GM12878 (cell line): Measurements from ENCODE around the gene CCDC117. TPM values are rescaled to one million over a fixed set of nuclear protein-coding genes. Genes with fewer than 3 reads are reported as not detected.
A peak's percentile ranks its signal among the peaks of the same experiment; 100 is the strongest.

ENCODE experiments used
- ATAC-seq: fragments of 200-7000 bp; cut with Tn5 transposase; 3 replicates; pipeline ENCODE4 v1.9.1; 2020; ENCODE audit warnings: mild to moderate bottlenecking, moderate library complexity
- BruUV-seq: library from RNA; stranded (reverse); fragments of 400-500 nt; replicated peaks from 2 replicates; lab custom pipeline; 2021; lab: Mats Ljungman, UMichigan
- CTCF ChIA-PET: fragments of 300-600 bp; sonication (Branson Sonifier 250); formaldehyde crosslinking; extraction: SDS; loops from one replicate; lab custom pipeline; 2021; ENCODE audit warnings: inconsistent platforms; lab: Yijun Ruan, JAX
- POLR2A ChIA-PET: fragments of 350-600 bp; formaldehyde crosslinking; extraction: SDS; loops from one replicate; lab custom pipeline; 2021; ENCODE audit warnings: inconsistent platforms; lab: Charles Lee
- RAD21 ChIA-PET: fragments of 300-600 bp; sonication (Branson Sonifier 250); formaldehyde crosslinking; loops from one replicate; lab custom pipeline; 2023; ENCODE audit warnings: antibody characterized with exemption; ENCODE audit not compliant: unreplicated experiment; lab: Charles Lee
- SMC1A ChIA-PET: fragments of 300-600 bp; sonication (Branson Sonifier 250); formaldehyde crosslinking; loops from one replicate; lab custom pipeline; 2023; ENCODE audit not compliant: unreplicated experiment, uncharacterized antibody; lab: Charles Lee
- DNase-seq: peaks from one replicate; pipeline ENCODE4 v3.0.0-alpha.2; 2011; ENCODE audit warnings: low read depth, low spot score
- FAIRE-seq: peaks from 3 replicates; lab custom pipeline; 2011; peaks lifted over from hg19 to GRCh38; lab: Jason Lieb, UNC
- H2AFZ ChIP-seq: 2 replicates; pipeline ENCODE4 v1.6.0; 2011; ENCODE audit warnings: low read depth, low read length, control low read depth; ENCODE audit not compliant: control insufficient read depth
- H3K27ac ChIP-seq: 2 replicates; pipeline ENCODE4 v1.5.1; 2011; ENCODE audit warnings: control low read depth; ENCODE audit not compliant: control insufficient read depth, insufficient read depth
- H3K27me3 ChIP-seq, 2 experiments: replicated peaks in 1 of 2; 2 replicates each; pipeline versions ENCODE4 v1.6.0 to v1.6.1; 2011; ENCODE audit warnings: low read length in 1 of 2; ENCODE audit not compliant: control insufficient read depth in 2 of 2, insufficient read depth in 2 of 2
- H3K36me3 ChIP-seq, 2 experiments: 2 replicates each; pipeline ENCODE4 v1.5.1; 2011; ENCODE audit warnings: low read length in 1 of 2; ENCODE audit not compliant: control insufficient read depth in 2 of 2, insufficient read depth in 2 of 2
- H3K4me1 ChIP-seq: 2 replicates; pipeline ENCODE4 v1.6.1; 2011; ENCODE audit warnings: mild to moderate bottlenecking, low read length, moderate library complexity, mixed read lengths; ENCODE audit not compliant: control insufficient read depth, insufficient read depth
- H3K4me2 ChIP-seq: 2 replicates; pipeline ENCODE4 v1.6.0; 2011; ENCODE audit warnings: control low read depth; ENCODE audit not compliant: control insufficient read depth, insufficient read depth
- H3K4me3 ChIP-seq: fragments of 200-600 bp; sonication (generic); 2 replicates; pipeline ENCODE4 v1.5.1; 2016
- H3K79me2 ChIP-seq: 2 replicates; pipeline ENCODE4 v1.6.0; 2011; ENCODE audit warnings: low read length; ENCODE audit not compliant: control insufficient read depth, insufficient read depth
- H3K9ac ChIP-seq: 2 replicates; pipeline ENCODE4 v1.8.0; 2011; ENCODE audit warnings: low read length, control low read depth, mixed read lengths; ENCODE audit not compliant: control insufficient read depth, insufficient read depth
- H3K9me3 ChIP-seq: replicated peaks from 3 replicates; pipeline ENCODE4 v1.5.1; 2011; ENCODE audit warnings: mild to moderate bottlenecking, low read length; ENCODE audit not compliant: control insufficient read depth, insufficient read depth
- H4K20me1 ChIP-seq: 2 replicates; pipeline ENCODE4 v1.6.0; 2011; ENCODE audit not compliant: control insufficient read depth, insufficient read depth
- ESRRA ChIP-seq: IDR thresholded peaks from 2 replicates; pipeline ENCODE4 v1.6.1; 2012; ENCODE audit warnings: mild to moderate bottlenecking, low read length, improper control_type of control experiment
- NFYB ChIP-seq: IDR thresholded peaks from 2 replicates; pipeline ENCODE4 v1.6.1; 2011; ENCODE audit warnings: low read depth, mild to moderate bottlenecking, low read length, improper control_type of control experiment, moderate library complexity; ENCODE audit not compliant: insufficient read depth
- ZBTB33 ChIP-seq: fragments of 450-650 bp; IDR thresholded peaks from 2 replicates; pipeline ENCODE4 v1.6.1; 2017; ENCODE audit warnings: mild to moderate bottlenecking
- WGBS: methylation state at CpG from one replicate; pipeline ENCODE4 v1.1.6; 2016; ENCODE audit warnings: low lambda C conversion rate; ENCODE audit not compliant: insufficient replicate concordance, insufficient coverage; ENCODE audit errors: missing lambda C conversion rate; 5-methylcytosine and 5-hydroxymethylcytosine counted together
- in situ Hi-C: fragments of 300-500 bp; cut with MboI; formaldehyde crosslinking; loops from 9 replicates; pipeline ENCODE4 v1.14.3; 2018; ENCODE audit warnings: mixed read lengths
- intact Hi-C: fragments of 100-400 bp; cut with micrococcal nuclease; formaldehyde crosslinking; loops from one replicate; pipeline ENCODE4 v1.14.2; 2022; ENCODE audit not compliant: unreplicated experiment
- polyA plus RNA-seq, 11 experiments: library from polyadenylated mRNA; depleted of rRNA in 4 of 11; unstranded in 6 of 11; stranded (reverse) in 5 of 11; fragments of >200 nt; fragmentation: Nextera tagmentation in 4 of 11; fragmentation: Illumina TruSeq in 1 of 11; extraction: Ambion mirVana in 4 of 11; extraction: Trizol in 1 of 11; gene quantifications; 1 replicate in 1 of 11; 2 replicates in 10 of 11; pipeline versions ENCODE4 v1.2.1 to v1.2.3, GENCODE V29; 2011 to 2016; ENCODE audit warnings: inconsistent platforms in 2 of 11, missing spikeins in 2 of 11, low read depth in 1 of 11
- total RNA-seq, 4 experiments: library from RNA; depleted of rRNA in 3 of 4; stranded (reverse); fragments of >200 nt in 3 of 4; fragmentation: Illumina TruSeq in 1 of 4; extraction: Trizol in 1 of 4; gene quantifications; 2 replicates each; pipeline versions ENCODE4 v1.2.1 to v1.2.3, GENCODE V29; 2013 to 2021

Gene CCDC117
- total and polyA plus RNA-seq, 10 of the 15 experiments (the other 5 are each of a cell fraction or from before 2014, with no cell fraction given), result 6.3 to 32.2 (median 20.6) TPM

- no peak overlapping the region for H3K4me2 ChIP-seq
- intact Hi-C loops, result no loop called here
- no TSS peak for BruUV-seq
- no peaks in the 10 kb centered on the region for H4K20me1 ChIP-seq
- peaks cover 11% of the 10 kb centered on the region for H3K79me2 ChIP-seq
- ChIA-PET SMC1A (no interaction called here), POLR2A (no interaction called here), RAD21 (no interaction called here), CTCF (no interaction called here)
- H2AFZ ChIP-seq, result no peak overlapping the region
- H3K36me3 ChIP-seq, result no peaks in the 10 kb centered on the region
- no peaks in the 10 kb centered on the region for H3K4me1 ChIP-seq
- no peak overlapping the region for H3K4me3 ChIP-seq
- TF ChIP-seq ZBTB33 (peak; percentile 47; the same call in 1 of the 2 replicates), NFYB (peak; percentile 87), ESRRA (no peak)
- WGBS, result 80% methylated on average over 6 of the region's 6 CpGs
- FAIRE-seq (no peak), ATAC-seq (no peak), DNase-seq (no peak)
- no peak overlapping the region for H3K27ac ChIP-seq
- no peaks in the 10 kb centered on the region for H3K27me3 ChIP-seq
- no peak overlapping the region for H3K9ac ChIP-seq
- H3K9me3 ChIP-seq, result no peaks in the 10 kb centered on the region; the same call in 2 of the 3 replicates
- in situ Hi-C loops, result no loop called here
Measured at GRCh38 chr22:28768701-28769393, 3.6 kb upstream of the CCDC117 start.
